HepG2 (cell line): ENCODE measurements around the gene CLEC4M. TPM values are rescaled to one million over a fixed set of nuclear protein-coding genes. Genes with fewer than 3 reads are reported as not detected.

ENCODE experiments used
- ATAC-seq: fragments of 200-7000 bp; cut with Tn5 transposase; 3 replicates; pipeline ENCODE4 v1.9.1; 2020; ENCODE audit warnings: mild to moderate bottlenecking, moderate library complexity
- BruUV-seq: library from RNA; stranded (reverse); fragments of 400-500 nt; replicated peaks from 2 replicates; lab custom pipeline; 2021; lab: Mats Ljungman, UMichigan
- CTCF ChIA-PET: fragments of 300-600 bp; formaldehyde crosslinking; extraction: SDS; loops from one replicate; lab custom pipeline; 2021; ENCODE audit warnings: low total read pairs, inconsistent platforms, low intra/inter-chr PET ratio; lab: Yijun Ruan, JAX
- POLR2A ChIA-PET: fragments of 350-600 bp; sonication (Branson Sonifier 250); formaldehyde crosslinking; loops from one replicate; lab custom pipeline; 2020; ENCODE audit warnings: antibody characterized with exemption, inconsistent platforms; lab: Yijun Ruan, JAX
- DNase-seq: peaks from one replicate; pipeline ENCODE4 v3.0.0-alpha.2; 2015; ENCODE audit warnings: low spot score
- FAIRE-seq: peaks from 3 replicates; lab custom pipeline; 2011; peaks lifted over from hg19 to GRCh38; lab: Jason Lieb, UNC
- H2AFZ ChIP-seq: one replicate; pipeline ENCODE4 v1.6.1; 2011; ENCODE audit warnings: low read length, inconsistent platforms
- H3K27ac ChIP-seq: fragments of 300-600 bp; 3 replicates; pipeline ENCODE4 v1.8.0; 2011; ENCODE audit warnings: mixed run types, mild to moderate bottlenecking, mixed read lengths, low read length, inconsistent platforms; ENCODE audit not compliant: insufficient read depth; ENCODE audit errors: extremely low read length
- H3K27me3 ChIP-seq, 2 experiments: fragments of 200-600 bp in 1 of 2; 2 replicates in 1 of 2; 3 replicates in 1 of 2; pipeline versions ENCODE4 v1.6.0 to v1.8.0; 2011; ENCODE audit warnings: low read length in 2 of 2, mild to moderate bottlenecking in 2 of 2, moderate library complexity in 2 of 2, inconsistent platforms in 1 of 2; ENCODE audit not compliant: insufficient read depth in 2 of 2, control insufficient read depth in 1 of 2
- H3K36me3 ChIP-seq, 2 experiments: fragments of 200-600 bp in 1 of 2; replicated peaks in 1 of 2; 2 replicates in 1 of 2; 3 replicates in 1 of 2; pipeline versions ENCODE4 v1.5.1 to v1.8.0; 2011; ENCODE audit warnings: low read length in 2 of 2, inconsistent platforms in 1 of 2; ENCODE audit not compliant: insufficient read depth in 2 of 2, control insufficient read depth in 1 of 2
- H3K4me1 ChIP-seq: 2 replicates; pipeline ENCODE4 v1.5.1; 2012; ENCODE audit warnings: low read length, inconsistent platforms; ENCODE audit not compliant: insufficient read depth
- H3K4me2 ChIP-seq: 2 replicates; pipeline ENCODE4 v1.6.0; 2011; ENCODE audit warnings: low read depth, low read length, inconsistent platforms
- H3K4me3 ChIP-seq, 3 experiments: fragments of 200-600 bp in 1 of 3; sonication (generic), shearing (Covaris generic) in 1 of 3; replicated peaks in 1 of 3; 2 replicates each; pipeline ENCODE4 v1.5.1; 2011 to 2016; ENCODE audit warnings: low read length in 3 of 3, inconsistent platforms in 2 of 3, low read depth in 2 of 3, mild to moderate bottlenecking in 2 of 3, control low read depth in 1 of 3, mixed read lengths in 1 of 3; ENCODE audit not compliant: insufficient read depth in 1 of 3
- H3K79me2 ChIP-seq: one replicate; pipeline ENCODE4 v1.6.1; 2011; ENCODE audit warnings: low read length, inconsistent platforms; ENCODE audit not compliant: insufficient read depth
- H3K9ac ChIP-seq: 2 replicates; pipeline ENCODE4 v1.6.0; 2011; ENCODE audit warnings: mild to moderate bottlenecking, low read depth, low read length, inconsistent platforms; ENCODE audit not compliant: insufficient read depth
- H3K9me3 ChIP-seq: 2 replicates; pipeline ENCODE4 v1.5.1; 2012; ENCODE audit warnings: mild to moderate bottlenecking, low read length
- H4K20me1 ChIP-seq: 2 replicates; pipeline ENCODE4 v1.6.0; 2011; ENCODE audit warnings: inconsistent platforms, mild to moderate bottlenecking, low read length, moderate library complexity; ENCODE audit not compliant: insufficient read depth
- DZIP1 ChIP-seq: sonication (generic); formaldehyde crosslinking; IDR thresholded peaks from 2 replicates; pipeline ENCODE4 v1.5.0; 2020; ENCODE audit warnings: mild to moderate bottlenecking, missing genetic modification reagents
- KLF11 ChIP-seq: IDR thresholded peaks from 2 replicates; pipeline ENCODE4 v1.6.1; 2016; ENCODE audit warnings: missing compliant biosample characterization
- PLRG1 ChIP-seq: fragments of 450-650 bp; conservative IDR thresholded peaks from 2 replicates; pipeline ENCODE4 v1.6.1; 2016
- PRMT3 ChIP-seq: sonication (generic); formaldehyde crosslinking; IDR thresholded peaks from 2 replicates; pipeline ENCODE4 v1.8.1; 2022; ENCODE audit warnings: low read depth, mild to moderate bottlenecking, moderate library complexity, missing genetic modification reagents, borderline replicate concordance
- REST ChIP-seq, 2 experiments: IDR thresholded peaks; 2 replicates each; pipeline ENCODE4 v1.6.1; 2011 to 2012; ENCODE audit warnings: low read length in 2 of 2, borderline replicate concordance in 1 of 2, low read depth in 1 of 2, mild to moderate bottlenecking in 1 of 2, moderate library complexity in 1 of 2
- SNAPC4 ChIP-seq: sonication (generic); formaldehyde crosslinking; IDR thresholded peaks from 2 replicates; pipeline ENCODE4 v1.4.0; 2020; ENCODE audit warnings: mild to moderate bottlenecking, missing genetic modification reagents
- SRF ChIP-seq: IDR thresholded peaks from 2 replicates; pipeline ENCODE4 v1.6.1; 2011; ENCODE audit warnings: mild to moderate bottlenecking, low read depth, low read length, moderate library complexity
- ZC3H4 ChIP-seq: sonication (generic); formaldehyde crosslinking; IDR thresholded peaks from 2 replicates; pipeline ENCODE4 v1.4.0; 2020; ENCODE audit warnings: missing genetic modification reagents, borderline replicate concordance
- ZFP37 ChIP-seq: sonication (generic); formaldehyde crosslinking; IDR thresholded peaks from 2 replicates; pipeline ENCODE4 v1.4.0; 2020; ENCODE audit warnings: missing genetic modification reagents, borderline replicate concordance
- ZGPAT ChIP-seq: IDR thresholded peaks from 2 replicates; pipeline ENCODE4 v1.6.1; 2016; ENCODE audit warnings: mild to moderate bottlenecking
- ZNF30 ChIP-seq: sonication (generic); formaldehyde crosslinking; IDR thresholded peaks from 2 replicates; pipeline ENCODE4 v1.5.0; 2020; ENCODE audit warnings: mild to moderate bottlenecking, missing genetic modification reagents
- WGBS: methylation state at CpG from one replicate; pipeline ENCODE4 v1.1.6; 2017; ENCODE audit warnings: low lambda C conversion rate; 5-methylcytosine and 5-hydroxymethylcytosine counted together
- in situ Hi-C: cut with HindIII; loops from 2 replicates; pipeline ENCODE4 v1.10.0; 2017; ENCODE audit warnings: low pct_unique_long_range_greater_than_20kb; ENCODE audit not compliant: extremely low pct_ligation_motif_present
- intact Hi-C: fragments of 100-400 bp; cut with micrococcal nuclease; formaldehyde crosslinking; loops from one replicate; pipeline ENCODE4 v1.10.0; 2022; ENCODE audit not compliant: unreplicated experiment
- polyA plus RNA-seq, 8 experiments: library from polyadenylated mRNA; depleted of rRNA in 3 of 8; stranded (reverse) in 7 of 8; unstranded in 1 of 8; fragments of >200 nt; fragmentation: Illumina TruSeq in 4 of 8; extraction: Trizol in 4 of 8; gene quantifications; 2 replicates each; pipeline versions ENCODE4 v1.2.1 to v1.2.3, GENCODE V29; 2011 to 2016; ENCODE audit warnings: low read depth in 4 of 8, missing spikeins in 1 of 8, mixed read lengths in 1 of 8; ENCODE audit not compliant: insufficient read depth in 1 of 8
- total RNA-seq, 5 experiments: library from RNA; depleted of rRNA; stranded (reverse); fragments of >200 nt; fragmentation: Illumina TruSeq; extraction: Trizol; gene quantifications; 2 replicates each; pipeline ENCODE4 v1.2.3, GENCODE V29; 2016; ENCODE audit warnings: low read depth in 1 of 5

The CLEC4M gene
- total and polyA plus RNA-seq, 2 of the 13 experiments (the other 11 are each of a cell fraction or from before 2014, with no cell fraction given), result not detected

DNA sequence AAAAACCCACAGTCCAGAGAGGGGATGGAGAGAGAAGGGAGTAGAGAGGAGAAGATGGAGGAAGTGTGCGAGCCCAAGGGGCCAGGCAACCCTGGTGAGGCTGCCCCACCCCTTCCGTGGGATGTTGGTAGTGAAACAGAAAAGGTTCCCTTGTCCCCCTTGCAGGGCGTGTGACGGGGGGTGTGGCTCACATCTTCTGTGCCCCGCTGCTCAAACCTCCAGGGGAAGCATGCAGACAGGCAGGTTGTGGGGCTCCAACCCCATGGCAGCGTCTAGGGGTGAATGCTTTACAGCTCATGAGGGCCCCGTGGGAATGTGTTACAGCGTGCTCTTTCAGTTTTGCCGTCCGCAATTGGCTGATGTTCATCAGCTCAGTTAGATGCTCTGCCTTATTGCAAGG is 52.3 kb downstream of the CLEC4M start:
- intact Hi-C loops (no loop called here), in situ Hi-C loops (no loop called here)
- no peak for FAIRE-seq
- Histone ChIP-seq H3K27ac (no peak overlapping the region), H3K4me2 (no peak overlapping the region), H3K9me3 (peaks cover 5% of the 10 kb centered on the region; the same call in 1 of the 2 replicates), H2AFZ (no peak overlapping the region), H3K79me2 (no peaks in the 10 kb centered on the region), H4K20me1 (no peaks in the 10 kb centered on the region), H3K27me3 (peaks cover 0 to 3% of the 10 kb centered on the region in 2 experiments; a peak in 2 of 5 replicates), H3K36me3 (no peaks in the 10 kb centered on the region), H3K4me1 (no peaks in the 10 kb centered on the region), H3K4me3 (no peak overlapping the region), H3K9ac (no peak overlapping the region)
- no peak for ATAC-seq
- ChIA-PET POLR2A (no interaction called here), CTCF (no interaction called here)
- no TSS peak for BruUV-seq
- WGBS, result 24% methylated on average over 6 of the region's 10 CpGs
- no peak for DNase-seq
- TF ChIP-seq PRMT3 (CRISPR knock-in tag) (no peak), REST (IDR thresholded peaks at IDR 0.05; ENCODE audit: borderline replicate concordance in 1 of 2, low read depth in 1 of 2, low read length in 2 of 2) (no peak), DZIP1 (no peak), SNAPC4 (no peak), ZNF30 (no peak), ZFP37 (CRISPR knock-in tag) (no peak), ZC3H4 (CRISPR knock-in tag) (no peak), PLRG1 (no peak), ZGPAT (CRISPR knock-in tag) (no peak), KLF11 (CRISPR knock-in tag) (no peak), SRF (no peak)
